NCI-H146 treated with DMSO at 0.1 percent for 48 hours (cell line): ENCODE measurements around the gene DNPH1.

Source experiments
- DNase-seq: peaks from one replicate; lab custom pipeline; 2025; ENCODE audit not compliant: unreplicated experiment; lab: John Stamatoyannopoulos, UW

Gene DNPH1, protein sequence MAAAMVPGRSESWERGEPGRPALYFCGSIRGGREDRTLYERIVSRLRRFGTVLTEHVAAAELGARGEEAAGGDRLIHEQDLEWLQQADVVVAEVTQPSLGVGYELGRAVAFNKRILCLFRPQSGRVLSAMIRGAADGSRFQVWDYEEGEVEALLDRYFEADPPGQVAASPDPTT

DNA sequence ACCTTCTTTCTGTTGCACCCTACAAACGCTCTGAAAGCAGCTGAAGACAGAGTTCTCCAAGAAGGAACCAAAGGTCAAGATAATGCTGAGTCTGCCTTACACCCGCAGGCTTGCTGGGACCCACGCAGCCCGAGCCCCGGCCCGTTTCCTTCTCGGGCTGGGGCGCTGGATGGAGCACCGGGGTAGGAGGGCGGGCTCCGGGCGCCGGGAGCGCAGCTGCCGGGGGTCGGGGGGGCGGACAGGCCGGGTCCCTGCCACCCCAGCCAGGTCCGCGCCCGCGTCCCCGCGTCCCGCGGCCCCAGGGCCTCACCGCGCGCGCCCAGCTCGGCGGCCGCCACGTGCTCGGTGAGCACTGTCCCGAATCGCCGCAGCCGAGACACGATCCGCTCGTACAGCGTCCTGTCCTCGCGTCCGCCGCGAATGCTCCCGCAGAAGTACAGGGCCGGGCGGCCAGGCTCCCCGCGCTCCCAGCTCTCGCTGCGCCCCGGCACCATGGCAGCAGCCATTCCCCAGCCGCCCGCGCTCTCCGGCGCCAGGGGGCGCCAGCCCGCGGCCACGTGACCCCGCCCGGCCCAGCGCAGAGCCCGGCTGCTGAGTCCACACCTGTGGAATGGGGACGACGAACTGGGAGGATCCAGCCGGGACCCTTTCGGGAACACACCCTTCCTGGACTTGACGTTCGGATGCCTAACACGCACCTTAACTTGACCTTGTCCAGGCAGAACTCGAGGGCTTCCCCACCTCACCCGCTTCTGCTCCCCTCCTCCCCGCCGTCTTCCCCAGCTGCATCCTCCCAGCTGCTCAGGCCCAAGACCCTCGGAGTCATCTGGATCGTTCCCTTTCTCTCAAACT is at the start of gene DNPH1:
Gene DNPH1 (minus strand): TSS at position 531 of the 852 bp plus-strand sequence. CDS start 25 bp downstream, at position 506.
- DNase-seq, result peak; percentile 64

DNA sequence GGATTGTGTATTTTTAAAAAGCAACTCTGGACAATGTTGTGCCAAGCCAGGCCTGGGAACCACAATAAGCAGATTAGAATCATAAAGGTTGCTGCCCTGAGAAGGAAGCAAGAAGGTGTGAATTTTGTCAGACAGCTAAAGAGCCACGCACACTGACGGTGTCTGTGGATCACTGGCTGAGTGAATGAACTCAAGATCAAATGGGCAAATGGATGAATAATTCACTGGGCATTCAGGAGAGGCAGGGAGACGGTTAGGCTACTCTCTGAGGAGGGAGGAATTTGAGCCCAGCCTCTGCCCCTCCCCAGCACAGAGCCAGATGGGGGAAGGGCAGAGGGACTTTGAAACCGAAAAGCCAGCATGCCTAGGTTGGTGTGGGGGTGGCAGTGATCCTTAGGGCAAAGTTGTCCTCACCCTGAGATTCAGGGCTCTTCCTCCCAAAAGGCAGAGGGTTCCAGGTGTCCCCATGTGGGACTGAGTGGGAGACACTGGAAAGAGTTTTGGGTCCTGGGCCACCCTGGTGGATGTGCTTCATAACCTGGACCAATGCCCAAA is 49.3 kb upstream of the DNPH1 start:
- no peak for DNase-seq

DNA sequence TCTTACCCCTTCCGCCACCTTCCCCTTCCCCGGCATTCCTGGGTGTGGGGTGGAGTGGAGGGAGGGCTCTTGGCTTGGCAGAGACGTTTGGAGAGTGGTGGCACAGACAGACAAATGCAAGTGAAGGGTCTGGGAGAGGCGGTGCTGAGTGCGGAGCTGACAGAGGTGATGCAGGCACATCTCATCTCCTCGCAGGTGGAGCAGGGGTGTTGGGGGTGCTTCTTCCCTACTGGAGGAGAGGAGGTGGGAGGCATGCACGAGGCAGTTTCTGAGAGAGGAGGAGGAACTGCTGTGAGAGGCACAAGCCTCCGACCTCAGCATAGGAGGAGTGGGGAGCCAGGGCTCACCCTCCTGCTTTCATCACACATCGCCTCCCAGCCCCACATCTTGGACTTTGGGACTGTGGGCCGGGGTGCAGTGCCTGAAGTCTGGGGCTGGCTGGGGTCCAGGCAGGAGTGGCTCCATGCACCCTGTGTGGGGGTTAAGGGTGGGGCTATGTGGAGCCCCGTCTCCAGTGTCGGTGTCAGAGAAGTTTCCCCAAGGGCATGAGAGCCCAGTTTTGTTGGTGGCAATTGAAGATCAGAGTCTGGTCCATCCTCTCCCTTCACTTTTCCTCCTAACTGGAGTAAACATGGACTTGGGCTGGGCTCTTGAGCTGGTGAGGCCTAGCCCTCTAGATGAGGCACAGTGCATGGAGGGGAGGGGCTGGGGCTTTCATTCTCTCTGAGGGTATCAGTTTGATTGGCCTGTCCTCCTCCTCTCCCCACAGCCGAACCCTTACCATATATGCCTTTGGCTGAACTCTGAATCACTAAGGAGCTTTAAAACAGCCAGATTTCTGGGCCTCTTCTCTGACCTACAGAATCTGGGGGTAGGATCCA is 48.6 kb upstream of the DNPH1 start:
- DNase-seq, result no peak

DNA sequence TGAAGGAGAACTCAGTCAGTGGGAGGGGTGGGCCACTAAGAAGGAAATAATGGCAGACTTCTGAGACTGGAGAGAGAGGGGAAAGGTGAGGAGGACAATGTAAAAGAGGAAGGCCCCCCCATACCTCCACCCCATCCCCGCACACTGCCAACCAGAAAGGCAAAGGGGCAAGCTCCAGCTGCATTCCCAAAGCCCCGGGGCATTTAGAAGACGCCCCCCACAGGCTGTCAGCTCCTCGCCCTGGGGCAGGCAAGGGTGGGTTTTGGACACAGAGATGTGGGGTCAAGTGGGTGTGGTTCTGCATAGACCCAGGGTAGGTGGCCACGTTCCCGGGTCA is 48.0 kb upstream of the DNPH1 start:
- DNase-seq, result no peak

DNA sequence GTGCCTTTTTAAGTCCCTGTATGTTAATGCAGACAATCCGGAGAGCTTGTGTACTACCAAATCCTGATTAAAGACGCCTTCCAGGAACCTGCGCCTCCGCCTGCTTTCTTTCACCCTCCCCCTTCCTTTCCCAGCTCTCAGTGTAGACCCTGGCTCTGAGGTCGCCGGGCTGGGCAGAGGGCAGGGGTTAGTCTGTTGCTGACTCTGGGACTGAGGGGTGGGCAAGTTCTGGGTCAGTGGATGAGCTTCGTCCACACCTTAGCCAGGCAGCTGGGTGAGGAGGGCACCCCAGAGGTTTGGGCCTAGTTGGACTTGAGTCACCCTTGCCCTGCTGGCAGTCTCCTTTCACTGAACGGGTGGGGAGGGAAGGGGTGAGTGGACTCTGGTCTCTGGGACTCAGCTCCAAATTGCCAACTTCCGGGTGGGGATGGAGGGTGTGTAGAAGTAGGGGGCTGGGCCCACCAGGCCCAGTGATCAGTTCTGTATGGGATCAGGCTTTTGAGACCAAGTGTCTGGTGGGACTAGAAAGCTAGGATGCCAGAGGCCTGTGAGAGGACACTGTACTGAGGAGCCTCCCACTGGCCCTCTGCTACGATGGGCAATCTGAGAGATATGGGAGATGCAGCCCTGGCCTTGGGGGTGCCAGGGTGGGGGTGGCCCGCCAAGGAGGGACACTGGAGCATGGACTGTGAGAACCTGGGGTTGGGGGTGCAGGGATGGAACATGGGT is 47.5 kb upstream of the DNPH1 start:
- DNase-seq, result no peak

DNA sequence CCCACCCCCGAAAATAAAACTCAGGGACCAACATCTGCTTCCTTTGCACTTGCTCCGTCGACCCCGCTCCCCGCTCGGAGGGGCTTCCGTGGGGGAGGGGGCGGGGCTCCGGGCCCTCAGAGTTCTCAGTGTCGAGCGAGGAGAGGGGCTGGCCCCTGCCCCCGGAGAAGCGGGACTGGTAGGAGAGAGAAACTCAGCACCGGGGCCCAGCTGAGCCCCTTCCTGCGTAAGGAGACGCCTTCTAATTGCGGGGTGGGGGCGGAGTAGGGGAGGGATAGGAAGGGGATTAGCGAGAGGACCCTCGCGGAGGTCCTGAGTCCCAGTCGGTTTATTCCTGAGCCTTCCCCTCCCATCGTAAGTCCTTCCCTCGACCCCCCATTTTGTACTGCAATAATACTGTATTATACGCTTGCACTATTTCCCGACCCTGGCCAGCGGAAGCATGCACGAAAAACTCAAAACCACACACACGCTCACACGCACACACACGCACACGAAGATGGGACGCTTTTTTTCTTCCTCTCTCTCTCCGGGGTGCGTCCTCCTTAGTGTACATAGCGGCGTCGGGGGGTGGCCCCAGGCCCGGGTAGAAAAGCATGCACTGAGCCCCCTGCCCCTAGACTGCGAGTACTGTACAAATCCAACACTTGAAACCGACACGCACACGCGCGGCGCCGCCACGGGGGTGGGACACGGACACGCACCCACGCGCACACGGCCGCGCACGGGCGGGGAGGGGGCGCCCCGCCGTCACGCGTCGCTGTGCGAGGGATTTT is 46.7 kb upstream of the DNPH1 start:
- DNase-seq, result no peak

DNA sequence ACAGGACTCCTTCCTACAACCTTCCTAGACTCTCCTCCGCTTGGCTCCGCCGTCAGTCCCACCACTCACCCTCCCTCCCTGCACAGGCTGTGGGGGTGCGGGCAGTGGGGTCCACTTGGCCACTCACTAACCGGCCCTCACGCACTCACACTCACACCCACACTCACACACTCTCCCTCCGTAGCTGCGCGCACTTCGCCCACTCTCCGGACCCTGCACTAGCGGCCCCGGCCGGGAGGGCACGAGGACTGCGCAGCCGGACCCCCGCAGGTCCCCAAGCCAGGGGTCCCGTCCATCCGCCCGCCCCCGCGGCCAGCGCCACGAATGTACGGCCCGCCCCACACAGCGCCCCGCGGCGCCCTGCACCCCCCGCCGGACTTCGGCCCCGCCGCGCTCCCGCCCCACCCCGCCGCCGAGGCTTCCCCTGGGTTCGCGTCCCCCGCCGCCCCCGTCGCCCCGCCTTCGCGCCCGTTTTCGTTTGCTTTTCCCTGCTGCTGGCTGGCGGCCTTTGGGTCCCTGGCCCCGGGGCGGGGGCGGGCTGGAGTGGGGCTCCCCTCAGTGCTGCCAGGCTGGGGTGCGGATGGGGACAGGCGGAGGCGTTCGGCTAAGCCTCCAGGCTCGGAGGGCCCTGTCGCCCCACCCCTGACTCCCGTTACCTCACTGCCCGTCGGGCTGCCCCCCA is 45.8 kb upstream of the DNPH1 start:
- DNase-seq, result no peak

DNA sequence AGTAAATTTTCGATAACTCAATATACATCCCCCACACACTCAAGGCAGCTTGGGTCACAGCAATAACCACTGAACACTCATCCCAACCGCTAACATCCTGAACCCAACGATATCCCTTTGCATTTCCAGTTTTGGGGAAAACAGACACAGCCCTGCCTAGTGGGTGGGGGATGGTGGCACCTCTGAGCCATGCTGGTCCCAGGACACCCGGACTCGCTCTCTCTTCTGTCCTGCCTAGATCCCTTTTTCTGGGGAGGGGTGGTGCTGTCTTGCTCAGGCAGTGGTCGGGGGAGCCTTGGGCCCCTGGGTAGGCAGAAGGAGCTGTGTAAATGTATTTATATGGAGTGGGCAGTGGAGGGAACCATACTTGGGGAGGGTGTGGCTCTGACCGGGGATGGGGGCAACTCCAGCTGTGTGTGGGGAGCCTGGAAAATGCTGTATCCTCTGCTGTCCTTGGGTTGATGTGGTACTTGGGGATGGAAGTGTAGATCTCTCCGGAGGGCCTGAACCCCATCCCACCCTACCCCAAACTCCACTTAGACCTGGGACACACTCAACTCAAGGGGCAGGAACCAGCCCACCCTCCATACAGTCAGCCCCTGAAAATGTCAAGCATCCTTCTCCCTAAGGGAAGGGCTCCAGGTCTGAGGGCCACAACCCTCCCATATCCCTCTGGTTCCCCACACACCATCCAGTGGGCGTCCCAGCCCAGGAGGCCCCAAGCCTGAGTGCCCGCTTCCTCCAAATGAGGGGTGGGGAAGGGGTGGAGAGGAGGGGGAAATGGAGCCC is 45.0 kb upstream of the DNPH1 start:
- no peak for DNase-seq

DNA sequence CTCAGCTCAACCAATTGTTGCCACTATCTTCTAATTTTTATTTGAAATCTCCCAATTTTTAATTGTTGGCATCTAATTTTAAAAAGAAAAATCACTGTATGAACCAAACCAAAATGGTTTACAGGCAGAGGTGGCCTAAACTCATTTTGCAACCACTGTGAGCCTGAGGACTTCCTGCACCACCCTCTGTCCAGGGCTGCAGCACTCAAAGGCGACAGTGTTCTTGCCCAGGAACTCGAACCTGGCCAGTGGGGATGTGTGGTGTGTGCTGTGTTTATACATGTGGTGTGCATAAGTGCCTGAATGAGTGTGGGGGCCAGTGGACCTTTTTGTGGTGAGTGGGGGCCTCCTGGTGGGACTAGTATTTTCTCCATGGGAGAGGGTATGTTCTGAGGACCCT is 44.4 kb upstream of the DNPH1 start:
- no peak for DNase-seq

DNA sequence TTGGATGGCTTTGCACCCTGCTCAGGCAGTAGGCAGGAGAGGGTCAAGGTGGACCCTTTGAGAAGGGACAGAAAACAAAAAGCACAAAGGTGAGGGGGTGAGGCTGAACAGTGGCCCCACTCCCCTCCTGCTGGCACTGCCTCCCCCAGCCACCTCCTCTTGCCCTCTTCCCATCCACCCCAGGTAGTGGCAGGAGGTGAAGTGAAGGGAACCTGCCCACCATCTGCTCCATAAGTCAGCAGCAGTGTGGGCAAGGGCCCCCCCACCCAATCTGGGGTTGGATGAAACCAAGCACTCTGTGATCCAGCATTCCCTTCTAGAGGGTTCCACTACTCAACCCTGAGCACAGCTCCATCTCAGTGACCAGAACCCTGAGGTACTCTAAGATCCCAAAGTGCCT is 42.7 kb upstream of the DNPH1 start:
- no peak for DNase-seq

DNA sequence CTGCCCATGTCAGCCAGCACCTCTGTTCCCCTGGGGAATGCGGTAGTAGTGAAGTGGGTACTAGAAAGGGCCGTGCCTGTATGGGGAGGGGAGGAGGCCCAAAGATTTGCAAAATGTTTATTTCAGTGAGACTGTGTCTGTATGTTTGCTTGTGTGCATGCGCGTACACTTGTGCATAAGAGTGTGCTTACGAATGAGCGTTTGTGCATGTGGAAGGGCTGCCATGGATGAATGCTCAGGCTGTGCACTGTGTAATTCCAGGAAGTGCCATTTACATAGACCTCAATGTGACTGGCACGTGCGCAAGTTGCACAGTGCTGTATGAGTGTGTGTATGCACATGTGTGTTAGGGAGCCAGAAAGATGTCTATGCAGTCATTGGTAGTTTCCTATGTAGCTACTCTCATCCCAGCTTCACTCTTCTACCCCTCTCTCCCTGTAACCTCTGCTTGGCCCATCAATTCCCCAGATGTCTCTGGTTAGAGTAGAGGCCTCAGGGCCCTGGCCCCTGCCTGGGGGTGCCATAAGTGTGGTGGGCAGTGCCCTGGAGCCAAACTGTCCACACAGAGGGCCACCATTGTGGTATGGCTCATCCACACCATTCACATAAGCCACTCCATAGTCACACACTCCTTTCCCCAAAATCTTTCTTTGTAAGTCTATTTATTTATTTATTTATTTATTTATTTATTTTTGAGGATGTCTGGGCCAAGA is 42.0 kb upstream of the DNPH1 start:
- DNase-seq, result no peak

DNA sequence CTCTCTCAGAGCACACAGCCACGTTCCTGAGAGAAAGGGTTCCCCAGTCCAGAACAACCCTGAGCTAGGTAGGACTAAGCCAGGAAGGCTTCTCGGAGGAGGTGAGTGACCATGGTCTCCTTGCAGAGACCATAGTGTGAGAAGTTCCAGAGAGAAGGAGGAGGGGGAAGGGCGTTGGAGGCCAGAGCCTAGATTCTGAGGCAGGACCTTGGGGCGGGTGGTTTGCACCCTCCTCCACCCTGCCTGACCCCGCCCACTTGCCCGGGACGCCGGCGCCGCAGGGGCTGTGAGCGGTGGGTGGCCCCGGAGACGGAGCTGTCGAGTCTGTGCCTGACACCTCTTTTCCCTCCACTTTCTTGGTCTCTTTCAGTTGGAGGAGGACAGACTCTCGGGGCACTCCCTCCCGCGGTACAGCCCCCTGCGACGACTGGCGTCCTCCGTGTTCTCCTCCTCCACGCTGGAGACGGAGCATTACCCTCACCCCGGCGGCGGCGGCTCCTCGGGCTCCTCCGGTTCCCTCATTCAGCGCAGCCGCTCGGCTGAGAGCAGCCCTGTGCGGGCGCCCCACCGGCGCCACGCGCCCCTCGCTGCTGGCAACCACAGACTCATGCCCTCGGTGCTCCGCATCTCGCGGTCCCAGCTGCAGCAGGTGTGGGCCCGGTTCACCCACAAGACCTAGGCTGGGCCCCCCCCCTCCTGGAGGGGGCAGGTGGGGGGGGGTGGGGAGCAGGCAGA is 40.2 kb upstream of the DNPH1 start:
- no peak for DNase-seq

DNA sequence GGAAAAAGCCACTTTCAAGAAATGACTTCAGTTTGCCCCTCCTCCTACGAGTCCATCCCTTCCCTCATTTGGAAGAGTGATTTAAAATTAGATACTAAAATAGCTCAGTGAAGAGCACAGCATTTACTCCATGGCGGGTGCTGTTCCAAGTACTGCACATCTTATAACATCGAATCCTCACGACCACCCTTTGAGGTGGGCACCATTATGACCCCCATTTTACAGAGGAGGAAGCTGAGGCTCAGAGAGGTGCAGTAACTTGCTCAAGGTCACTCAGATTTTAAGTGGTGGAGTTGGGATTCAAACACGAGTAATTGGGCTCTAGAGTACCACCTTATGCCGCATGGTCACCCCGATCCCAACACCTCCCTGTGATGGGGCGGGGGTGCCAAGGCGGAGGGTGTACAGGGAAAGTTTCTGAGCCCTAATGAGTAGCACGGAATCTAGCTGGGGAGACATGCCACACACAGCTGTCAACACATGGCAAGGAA is 39.5 kb upstream of the DNPH1 start:
- no peak for DNase-seq

DNA sequence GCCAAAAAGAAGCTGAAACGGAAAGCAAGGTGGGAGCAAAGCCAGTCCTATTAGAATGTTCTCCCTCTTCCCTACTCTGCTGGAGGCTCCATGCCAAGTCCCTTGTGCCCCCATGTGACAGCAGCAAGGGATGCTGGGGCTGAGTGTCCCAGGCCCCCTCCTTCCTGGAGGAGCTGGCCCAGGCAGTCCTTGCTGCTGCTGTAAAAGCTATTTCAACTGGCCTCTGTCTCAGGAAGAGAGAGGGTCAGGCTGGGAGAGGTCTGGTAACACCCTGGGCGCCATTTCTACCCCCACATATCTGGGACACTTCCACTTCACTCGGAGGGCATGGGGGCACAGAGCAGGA is 39.0 kb upstream of the DNPH1 start:
- DNase-seq, result no peak

DNA sequence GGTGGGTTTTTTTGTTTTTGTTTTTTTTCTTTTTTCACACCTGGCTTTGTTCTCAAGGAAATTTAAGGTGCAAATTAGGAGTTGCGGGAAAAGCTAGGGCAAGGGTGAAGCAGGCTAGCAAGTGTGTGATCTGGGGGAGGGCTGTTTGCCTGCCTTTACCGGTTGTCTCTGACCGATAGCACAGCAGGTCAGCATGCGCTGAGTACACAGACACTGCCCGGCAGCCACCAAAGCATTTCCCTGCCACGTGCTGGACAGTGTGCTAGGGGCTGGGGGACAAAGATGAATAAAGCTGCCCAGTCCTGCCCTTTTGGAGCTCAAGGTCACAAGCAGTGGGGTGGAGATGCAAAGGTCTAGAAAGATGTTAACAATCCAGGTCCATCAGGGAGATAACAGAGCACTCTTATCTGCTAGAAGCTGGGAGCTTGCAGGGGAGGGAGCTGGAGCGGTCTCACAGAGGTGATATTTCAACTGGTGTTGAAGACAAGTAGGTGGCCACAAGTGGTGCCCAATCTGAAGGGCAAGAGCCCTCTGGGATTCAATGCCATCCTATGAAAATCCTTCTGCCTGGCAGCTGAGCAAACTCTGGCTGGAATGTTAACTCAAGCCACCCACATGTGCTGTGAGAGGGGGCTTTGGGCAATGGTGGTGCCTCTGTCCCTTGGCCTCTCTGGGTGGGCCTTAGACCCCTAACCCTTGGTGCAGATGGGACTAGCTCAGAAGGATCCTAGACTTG is 38.5 kb upstream of the DNPH1 start:
- DNase-seq, result peak; percentile 53

DNA sequence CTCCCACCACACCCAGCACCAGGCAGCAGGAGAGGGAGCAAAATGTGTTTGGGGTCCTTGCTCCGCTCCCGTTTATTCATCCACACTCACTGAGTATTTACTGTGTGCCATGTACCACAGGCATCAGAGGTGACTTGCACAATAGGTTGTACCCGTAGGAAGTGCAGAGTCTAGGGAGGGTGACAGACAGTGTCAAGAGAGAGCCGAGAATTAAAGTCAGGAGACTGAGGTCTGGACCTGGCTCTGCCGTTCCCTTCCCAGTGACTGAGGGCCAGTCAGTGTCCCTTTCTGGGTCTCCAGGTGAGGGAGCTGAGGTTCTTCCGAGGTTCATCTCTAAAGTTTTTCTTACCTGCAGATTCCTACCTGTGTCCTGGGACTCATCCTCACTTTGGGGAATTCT is 36.3 kb upstream of the DNPH1 start:
- DNase-seq, result no peak
